Transverse colon (tissue), 4 donors: ENCODE measurements around the gene OSBPL6. TPM values are rescaled to one million over a fixed set of nuclear protein-coding genes. Genes with fewer than 3 reads are reported as not detected.
"Not testable (repeated sequence)": the region's sequence is repeated elsewhere in the genome, so short reads cannot be mapped to it uniquely, and the experiment has no call there.

Experiments used
- DNase-seq: peaks from one replicate; pipeline ENCODE4 v3.0.0-alpha.2; 2019
- H3K27ac ChIP-seq, 4 donors: fragments of 200-600 bp; sonication (generic); 2 replicates each; pipeline ENCODE4 v1.5.1; 2016 to 2018; ENCODE audit warnings: inconsistent platforms in 4 of 4
- H3K27me3 ChIP-seq: fragments of 200-600 bp; sonication (generic); 2 replicates; pipeline ENCODE4 v1.5.1; 2017; ENCODE audit warnings: inconsistent platforms
- H3K36me3 ChIP-seq, 4 donors: fragments of 200-600 bp; sonication (generic); 2 replicates each; pipeline ENCODE4 v1.5.1; 2017 to 2019; ENCODE audit warnings: inconsistent platforms in 4 of 4
- H3K4me1 ChIP-seq, 4 donors: fragments of 200-600 bp; sonication (generic); 2 replicates each; pipeline ENCODE4 v1.5.1; 2017 to 2020; ENCODE audit warnings: inconsistent platforms in 4 of 4
- H3K4me3 ChIP-seq, 4 donors: fragments of 200-600 bp; sonication (generic); 1 replicate in 1 of 4; 2 replicates in 3 of 4; pipeline versions ENCODE4 v1.5.1 to v1.6.1; 2017 to 2019; ENCODE audit warnings: inconsistent platforms in 4 of 4
- H3K9me3 ChIP-seq, 2 donors: fragments of 200-600 bp; sonication (generic); 2 replicates each; pipeline ENCODE4 v1.5.1; 2017 to 2019; ENCODE audit warnings: inconsistent platforms in 2 of 2
- EP300 ChIP-seq: sonication (generic); formaldehyde crosslinking; IDR thresholded peaks from one replicate; pipeline ENCODE4 v1.6.1; 2017; ENCODE audit warnings: antibody characterized with exemption, low read depth
- POLR2A ChIP-seq: fragments of 450-650 bp; IDR thresholded peaks from one replicate; pipeline ENCODE4 v1.6.1; 2016; ENCODE audit warnings: antibody characterized with exemption, mild to moderate bottlenecking, moderate library complexity
- POLR2AphosphoS5 ChIP-seq, 3 donors: sonication (generic); formaldehyde crosslinking; IDR thresholded peaks; one replicate each; pipeline ENCODE4 v1.6.1; 2016; ENCODE audit warnings: antibody characterized with exemption in 3 of 3
- WGBS, 2 donors: methylation state at CpG; one replicate each; pipeline ENCODE4 v1.1.5; 2018; ENCODE audit warnings: low coverage in 1 of 2; 5-methylcytosine and 5-hydroxymethylcytosine counted together
- in situ Hi-C, 4 donors: fragments of 200-750 bp; cut with MboI; loops; one replicate each; pipeline versions ENCODE4 v1.15.0 to v1.15.1; 2017; ENCODE audit warnings: low sequenced_read_pairs in 3 of 4, low pct_ligation_motif_present in 1 of 4, low pct_unique_long_range_greater_than_20kb in 1 of 4
- intact Hi-C: fragments of 100-400 bp; cut with DNase I; formaldehyde crosslinking; loops from one replicate; pipeline ENCODE4 v1.15.1; 2023; ENCODE audit warnings: low total_unique reads
- total RNA-seq, 4 donors: library from RNA; depleted of rRNA; stranded (reverse); fragments of >200 nt; gene quantifications; one replicate each; pipeline ENCODE4 v1.1.0, GENCODE V29; 2016
- TF ChIP-seq, protein P1 (sequence below), 5 experiments: fragments of 200-600 bp in 3 of 5; fragments of 450-650 bp in 2 of 5; sonication (generic) in 3 of 5; IDR thresholded peaks; 1 replicate in 2 of 5; 2 replicates in 3 of 5; pipeline ENCODE4 v1.5.1; 2016 to 2017; ENCODE audit warnings: antibody characterized with exemption in 5 of 5, inconsistent platforms in 3 of 5, mild to moderate bottlenecking in 2 of 5, moderate library complexity in 1 of 5

Gene OSBPL6
- total RNA-seq, 4 donors from 2014 or later, result 0.95 to 4.0 (median 2.5) TPM

- Histone ChIP-seq H3K27me3 (no peaks in the 10 kb centered on the region), H3K9me3 (no peaks in the 10 kb centered on the region), H3K4me3 (no peak overlapping the region), H3K4me1 (peaks cover 0 to 9% (median 0%) of the 10 kb centered on the region in 4 donors), H3K36me3 (no peaks in the 10 kb centered on the region), H3K27ac (no peak overlapping the region)
- 73 to 93% methylated on average over 4 of the region's 4 CpGs for WGBS, 2 donors
- in situ Hi-C loops, result no loop called here
- no peak for DNase-seq
- no peak for TF ChIP-seq POLR2A
- intact Hi-C loops, result no loop called here
Measured at GRCh38 chr2:178315078-178315477, 120.8 kb downstream of the OSBPL6 start.

DNA sequence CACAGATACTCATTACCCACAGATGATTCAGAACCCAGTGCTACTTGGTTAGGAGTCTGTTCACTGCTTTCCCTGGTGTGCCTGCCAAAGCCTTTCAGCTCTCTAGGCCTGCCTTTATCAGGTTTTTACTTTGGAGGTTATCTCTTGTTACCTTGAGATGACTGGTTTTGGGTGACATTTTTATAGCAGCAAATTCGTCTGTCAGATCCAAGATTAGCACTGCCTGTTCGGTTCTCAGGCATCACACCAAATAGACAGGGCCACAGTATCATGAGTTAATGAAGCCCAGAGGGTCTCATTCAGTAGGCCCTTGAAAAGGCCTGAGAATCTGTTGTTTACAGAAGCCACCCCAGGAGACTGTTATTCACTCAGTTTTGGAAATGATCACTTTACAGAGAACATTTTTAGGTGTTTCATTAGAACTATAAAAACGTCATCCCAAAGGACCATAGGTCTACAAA is 121.2 kb downstream of the OSBPL6 start:
- WGBS, 2 donors, result 41% methylated on average over 3 of the region's 3 CpGs; no CpG with 5 or more reads in 1 of the 2 donors
- Histone ChIP-seq H3K36me3 (no peaks in the 10 kb centered on the region), H3K4me1 (peaks cover 0 to 9% (median 0%) of the 10 kb centered on the region in 4 donors), H3K4me3 (no peak overlapping the region), H3K9me3 (no peaks in the 10 kb centered on the region), H3K27me3 (no peaks in the 10 kb centered on the region), H3K27ac (no peak overlapping the region)
- no peak for DNase-seq
- TF ChIP-seq, protein P1, sequence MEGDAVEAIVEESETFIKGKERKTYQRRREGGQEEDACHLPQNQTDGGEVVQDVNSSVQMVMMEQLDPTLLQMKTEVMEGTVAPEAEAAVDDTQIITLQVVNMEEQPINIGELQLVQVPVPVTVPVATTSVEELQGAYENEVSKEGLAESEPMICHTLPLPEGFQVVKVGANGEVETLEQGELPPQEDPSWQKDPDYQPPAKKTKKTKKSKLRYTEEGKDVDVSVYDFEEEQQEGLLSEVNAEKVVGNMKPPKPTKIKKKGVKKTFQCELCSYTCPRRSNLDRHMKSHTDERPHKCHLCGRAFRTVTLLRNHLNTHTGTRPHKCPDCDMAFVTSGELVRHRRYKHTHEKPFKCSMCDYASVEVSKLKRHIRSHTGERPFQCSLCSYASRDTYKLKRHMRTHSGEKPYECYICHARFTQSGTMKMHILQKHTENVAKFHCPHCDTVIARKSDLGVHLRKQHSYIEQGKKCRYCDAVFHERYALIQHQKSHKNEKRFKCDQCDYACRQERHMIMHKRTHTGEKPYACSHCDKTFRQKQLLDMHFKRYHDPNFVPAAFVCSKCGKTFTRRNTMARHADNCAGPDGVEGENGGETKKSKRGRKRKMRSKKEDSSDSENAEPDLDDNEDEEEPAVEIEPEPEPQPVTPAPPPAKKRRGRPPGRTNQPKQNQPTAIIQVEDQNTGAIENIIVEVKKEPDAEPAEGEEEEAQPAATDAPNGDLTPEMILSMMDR (IDR thresholded peaks at IDR 0.05), result no peak
- TF ChIP-seq EP300, result no peak
- TF ChIP-seq POLR2A, result no peak
- no peak for TF ChIP-seq POLR2AphosphoS5 (IDR thresholded peaks at IDR 0.05)
- in situ Hi-C loops, result no loop called here
- intact Hi-C loops, result no loop called here

- no peak overlapping the region for H3K27ac ChIP-seq
- DNase-seq, result no peak
Measured at GRCh38 chr2:178317811-178318210, 123.5 kb downstream of the OSBPL6 start.

DNA sequence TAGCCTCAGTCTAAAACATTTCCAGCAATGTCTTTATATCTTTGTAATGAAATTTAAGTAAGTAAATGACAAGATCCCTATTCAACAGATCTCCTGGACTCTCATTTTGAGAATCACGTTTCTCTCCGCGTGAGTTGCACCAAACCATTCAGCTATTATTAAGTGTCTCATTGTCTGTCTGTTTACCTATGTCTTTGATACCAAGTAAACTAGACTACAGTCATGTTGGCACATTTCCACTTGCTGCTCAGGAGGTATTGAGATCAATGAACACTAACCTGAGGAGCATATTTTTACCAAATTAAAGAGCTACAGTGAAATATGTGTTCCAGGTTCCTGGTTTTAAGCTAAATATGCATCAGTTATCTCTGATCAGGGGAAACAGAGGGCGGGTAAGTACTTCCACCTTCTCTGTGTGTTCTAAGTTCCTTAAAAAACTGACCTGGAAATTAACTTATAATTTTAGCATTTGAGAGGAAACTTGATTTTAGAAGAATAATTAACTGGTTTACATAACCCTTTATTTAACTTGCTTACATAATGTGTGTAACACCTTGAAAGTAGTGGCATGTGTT is 125.8 kb downstream of the OSBPL6 start:
- intact Hi-C loops (loop anchor here (5.0 kb wide), 1 partner anchor 1152 kb away; no protein-coding TSS in a partner anchor), in situ Hi-C loops (no loop called here)
- H3K9me3 ChIP-seq, result no peaks in the 10 kb centered on the region
- H3K4me1 ChIP-seq, result peaks cover 0 to 25% (median 0%) of the 10 kb centered on the region in 4 donors
- H3K36me3 ChIP-seq, result no peaks in the 10 kb centered on the region
- no peak overlapping the region for H3K4me3 ChIP-seq
- no peak for DNase-seq
- WGBS, 2 donors, result 74 to 80% methylated on average over 4 of the region's 4 CpGs
- H3K27ac ChIP-seq, result no peak overlapping the region
- no peaks in the 10 kb centered on the region for H3K27me3 ChIP-seq
- TF ChIP-seq EP300, result no peak

More at GRCh38 chr2:178317811-178318210, 123.5 kb downstream of the OSBPL6 start:
- Histone ChIP-seq H3K4me1 (peaks cover 0 to 9% (median 0%) of the 10 kb centered on the region in 4 donors), H3K4me3 (no peak overlapping the region), H3K9me3 (no peaks in the 10 kb centered on the region), H3K27me3 (no peaks in the 10 kb centered on the region), H3K36me3 (no peaks in the 10 kb centered on the region)
- in situ Hi-C loops, result no loop called here
- no peak for TF ChIP-seq POLR2AphosphoS5 (IDR thresholded peaks at IDR 0.05)
- TF ChIP-seq EP300, result no peak
- TF ChIP-seq, protein P1 (IDR thresholded peaks at IDR 0.05), result no peak
- WGBS, 2 donors, result 12 to 32% methylated on average over 3 of the region's 3 CpGs
- intact Hi-C loops, result no loop called here

- peaks cover 0 to 27% (median 0%) of the 10 kb centered on the region in 4 donors for H3K4me1 ChIP-seq
- no peaks in the 10 kb centered on the region for H3K36me3 ChIP-seq
- no peaks in the 10 kb centered on the region for H3K27me3 ChIP-seq
- no peak overlapping the region for H3K4me3 ChIP-seq
- TF ChIP-seq EP300, result no peak
- TF ChIP-seq POLR2A, result no peak
- TF ChIP-seq POLR2AphosphoS5 (IDR thresholded peaks at IDR 0.05), result no peak
- TF ChIP-seq, protein P1 (IDR thresholded peaks at IDR 0.05), result no peak
- in situ Hi-C loops (no loop called here), intact Hi-C loops (loop anchor here (5.0 kb wide), 1 partner anchor 1150 kb away; no protein-coding TSS in a partner anchor)
- H3K9me3 ChIP-seq, result no peaks in the 10 kb centered on the region
- no peak overlapping the region for H3K27ac ChIP-seq
- no peak for DNase-seq
- 45 to 57% methylated on average over 2 to 3 of the region's 3 CpGs for WGBS, 2 donors
Measured at GRCh38 chr2:178322068-178322467, 127.8 kb downstream of the OSBPL6 start.

DNA sequence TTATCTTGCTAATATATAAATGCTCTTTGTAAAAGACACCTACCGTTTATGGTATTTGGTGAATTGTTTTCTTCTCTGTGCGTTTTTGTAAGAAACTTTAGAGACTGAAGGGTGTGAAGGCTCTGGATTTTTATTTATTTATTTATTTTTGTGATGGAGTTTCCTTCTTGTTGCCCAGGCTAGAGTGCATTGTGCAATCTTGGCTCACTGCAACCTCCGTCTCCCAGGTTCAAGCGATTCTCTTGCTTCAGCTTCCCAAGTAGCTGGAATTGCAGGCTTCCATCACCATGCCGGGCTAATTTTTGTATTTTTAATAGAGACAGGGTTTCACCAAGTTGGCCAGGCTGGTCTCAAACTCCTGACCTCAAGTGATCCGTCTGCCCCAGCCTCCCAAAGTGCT is 129.0 kb downstream of the OSBPL6 start:
- H3K36me3 ChIP-seq, DNase-seq, H3K9me3 ChIP-seq, H3K27ac ChIP-seq, H3K27me3 ChIP-seq, in situ Hi-C loops, H3K4me3 ChIP-seq: not testable (repeated sequence)
- intact Hi-C loops, result loop anchor here (5.0 kb wide), 1 partner anchor 1149 kb away; no protein-coding TSS in a partner anchor
- peaks cover 0 to 20% (median 0%) of the 10 kb centered on the region in 4 donors for H3K4me1 ChIP-seq
- WGBS, 2 donors, result 82 to 85% methylated on average over 4 to 6 of the region's 6 CpGs
